Right lobe of liver (tissue), 6 donors: Measurements from ENCODE around the gene GBE1. TPM values are rescaled to one million over a fixed set of nuclear protein-coding genes. Genes with fewer than 3 reads are reported as not detected.
A peak's percentile ranks its signal among the peaks of the same experiment; 100 is the strongest.

Experiments
- ATAC-seq, 4 donors: fragments of 200-7000 bp; cut with Tn5 transposase; one replicate each; pipeline ENCODE4 v1.9.1; 2020; ENCODE audit warnings: mild to moderate bottlenecking in 4 of 4, moderate library complexity in 4 of 4
- DNase-seq, 3 donors: peaks; one replicate each; pipeline ENCODE4 v3.0.0-alpha.2; 2020
- H3K27ac ChIP-seq, 3 donors: fragments of 200-600 bp; one replicate each; pipeline ENCODE4 v1.8.0; 2022
- H3K27me3 ChIP-seq, 2 donors: fragments of 200-600 bp; one replicate each; pipeline ENCODE4 v1.8.0; 2022
- H3K36me3 ChIP-seq, 4 donors: fragments of 200-600 bp; sonication (generic) in 1 of 4; one replicate each; pipeline versions ENCODE4 v1.5.1 to v1.8.0; 2017 to 2022; ENCODE audit warnings: control low read depth in 1 of 4
- H3K4me1 ChIP-seq, 4 donors: fragments of 200-600 bp; sonication (generic) in 1 of 4; one replicate each; pipeline versions ENCODE4 v1.5.1 to v1.8.0; 2017 to 2022; ENCODE audit warnings: control low read depth in 1 of 4
- H3K4me3 ChIP-seq, 3 donors: fragments of 200-600 bp; one replicate each; pipeline ENCODE4 v1.8.0; 2022
- H3K9me3 ChIP-seq, 4 donors: fragments of 200-600 bp; sonication (generic) in 1 of 4; one replicate each; pipeline versions ENCODE4 v1.5.1 to v1.8.0; 2017 to 2022; ENCODE audit warnings: control low read depth in 1 of 4
- POLR2A ChIP-seq: fragments of 450-650 bp; IDR thresholded peaks from one replicate; pipeline ENCODE4 v1.6.1; 2017; ENCODE audit warnings: antibody characterized with exemption, mild to moderate bottlenecking
- WGBS: methylation state at CpG from one replicate; pipeline ENCODE4 v1.1.6; 2018; ENCODE audit warnings: low coverage, low lambda C conversion rate; ENCODE audit not compliant: insufficient coverage; ENCODE audit errors: missing lambda C conversion rate; 5-methylcytosine and 5-hydroxymethylcytosine counted together
- intact Hi-C, 2 donors: fragments of 100-400 bp; cut with DNase I; formaldehyde crosslinking; loops; one replicate each; pipeline versions ENCODE4 v1.11.2 to v1.14.1; 2022
- total RNA-seq, 6 experiments: library from RNA; depleted of rRNA in 2 of 6; stranded (reverse); fragments of >200 nt in 2 of 6; fragmentation: NEBNext Ultra II Directional in 3 of 6; extraction: Animal tissue kit (Norgen Biotek cat#: 25700) in 3 of 6; gene quantifications; one replicate each; pipeline versions ENCODE4 v1.1.0 to v1.2.4, GENCODE V29; 2016 to 2023
- TF ChIP-seq, protein P1 (sequence below), 4 donors: fragments of 200-600 bp in 3 of 4; fragments of 450-650 bp in 1 of 4; IDR thresholded peaks; one replicate each; pipeline versions ENCODE4 v1.5.1 to v1.8.0; 2016 to 2022; ENCODE audit warnings: antibody characterized with exemption in 4 of 4, mild to moderate bottlenecking in 2 of 4
- donor health status: DM: no; HTN: yes; CAD: no.
- donor health status: DM: no; HTN: no; CAD: no.
- donor health status: DM: no; HTN: no; CAD: no.
- donor health status: DM: no; HTN: yes; CAD: no.
- donor health status: DM: no; HTN: yes; CAD: no.

The GBE1 gene
- total RNA-seq, 6 experiments from 2014 or later = 27.3 to 66.0 (median 57.3) TPM

DNA sequence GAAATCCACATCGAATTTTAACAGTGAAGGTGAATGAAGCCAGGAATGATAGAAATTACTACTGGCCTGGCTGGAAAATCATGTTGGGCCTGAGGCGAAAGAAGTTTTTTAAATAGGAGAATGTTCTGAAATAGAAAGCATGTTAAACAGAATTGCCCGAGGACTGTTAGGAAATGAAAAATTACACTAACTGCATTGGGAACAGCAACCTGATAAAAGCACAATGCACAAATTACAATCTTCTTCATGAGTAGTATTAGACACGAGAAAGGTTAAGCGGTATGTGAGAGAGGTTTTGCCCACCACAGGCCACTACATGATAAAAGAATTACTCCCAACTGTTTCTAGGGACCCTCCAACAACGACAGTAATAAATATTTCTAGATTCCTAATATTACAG is 18.9 kb downstream of the GBE1 start:
- no peaks in the 10 kb centered on the region for H3K9me3 ChIP-seq
- no peaks in the 10 kb centered on the region for H3K36me3 ChIP-seq
- H3K27ac ChIP-seq = peak overlapping the region in 1 of 3 donors; percentile 66
- no peak overlapping the region for H3K4me3 ChIP-seq
- H3K4me1 ChIP-seq = peaks cover 0 to 12% (median 5%) of the 10 kb centered on the region in 4 donors
- TF ChIP-seq POLR2A = no peak
- WGBS = 74% methylated on average over 6 of the region's 6 CpGs
- DNase-seq = no peak
- H3K27me3 ChIP-seq = no peaks in the 10 kb centered on the region
- intact Hi-C loops = no loop called here
- no peak for ATAC-seq

DNA sequence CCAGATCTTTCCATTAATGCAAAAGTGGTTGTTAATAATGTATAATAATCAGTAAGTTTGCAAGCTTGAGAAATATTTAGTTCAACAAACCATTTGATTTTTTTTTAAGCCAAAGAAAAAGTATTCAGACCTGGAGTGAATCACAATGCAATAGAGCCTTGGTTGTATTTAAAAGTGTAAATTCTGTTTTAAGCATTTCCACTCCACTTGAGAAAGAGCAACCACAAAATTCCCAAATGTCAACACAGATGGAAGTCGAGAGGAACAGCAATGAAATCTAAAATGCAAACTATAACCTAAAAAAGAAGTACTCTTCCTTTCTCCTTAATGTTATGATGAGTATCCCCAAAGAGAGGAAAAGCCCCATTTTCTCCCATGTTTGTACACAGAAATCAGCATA is 20.2 kb downstream of the GBE1 start:
- H3K9me3 ChIP-seq = no peaks in the 10 kb centered on the region
- TF ChIP-seq, protein P1, sequence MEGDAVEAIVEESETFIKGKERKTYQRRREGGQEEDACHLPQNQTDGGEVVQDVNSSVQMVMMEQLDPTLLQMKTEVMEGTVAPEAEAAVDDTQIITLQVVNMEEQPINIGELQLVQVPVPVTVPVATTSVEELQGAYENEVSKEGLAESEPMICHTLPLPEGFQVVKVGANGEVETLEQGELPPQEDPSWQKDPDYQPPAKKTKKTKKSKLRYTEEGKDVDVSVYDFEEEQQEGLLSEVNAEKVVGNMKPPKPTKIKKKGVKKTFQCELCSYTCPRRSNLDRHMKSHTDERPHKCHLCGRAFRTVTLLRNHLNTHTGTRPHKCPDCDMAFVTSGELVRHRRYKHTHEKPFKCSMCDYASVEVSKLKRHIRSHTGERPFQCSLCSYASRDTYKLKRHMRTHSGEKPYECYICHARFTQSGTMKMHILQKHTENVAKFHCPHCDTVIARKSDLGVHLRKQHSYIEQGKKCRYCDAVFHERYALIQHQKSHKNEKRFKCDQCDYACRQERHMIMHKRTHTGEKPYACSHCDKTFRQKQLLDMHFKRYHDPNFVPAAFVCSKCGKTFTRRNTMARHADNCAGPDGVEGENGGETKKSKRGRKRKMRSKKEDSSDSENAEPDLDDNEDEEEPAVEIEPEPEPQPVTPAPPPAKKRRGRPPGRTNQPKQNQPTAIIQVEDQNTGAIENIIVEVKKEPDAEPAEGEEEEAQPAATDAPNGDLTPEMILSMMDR (IDR thresholded peaks at IDR 0.05) = no peak
- TF ChIP-seq POLR2A = no peak
- no peak for DNase-seq
- intact Hi-C loops = no loop called here
- peaks cover 0 to 12% (median 5%) of the 10 kb centered on the region in 4 donors for H3K4me1 ChIP-seq
- H3K27me3 ChIP-seq = no peaks in the 10 kb centered on the region
- no peak for ATAC-seq
- no peaks in the 10 kb centered on the region for H3K36me3 ChIP-seq
- 35% methylated on average over 1 of the region's 1 CpG for WGBS
- H3K4me3 ChIP-seq = no peak overlapping the region
- H3K27ac ChIP-seq = no peak overlapping the region

DNA sequence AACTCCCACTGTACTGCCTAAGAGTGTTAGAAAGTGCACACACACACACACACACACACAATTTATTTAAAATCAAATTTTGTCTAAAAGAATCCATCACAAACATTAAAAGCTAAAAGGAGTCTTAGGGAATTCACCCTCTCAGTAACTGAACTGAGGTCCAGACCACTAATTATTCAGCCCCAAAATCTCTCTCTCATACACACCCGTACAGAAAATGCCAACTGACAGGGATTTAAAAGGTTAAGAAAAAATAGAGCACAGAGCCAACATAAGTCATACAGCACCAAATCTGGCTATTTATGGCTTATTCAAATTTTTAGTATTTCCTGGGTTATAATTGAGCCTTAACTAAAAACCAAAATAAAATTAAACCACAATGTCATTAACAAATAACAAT is 20.7 kb downstream of the GBE1 start:
- intact Hi-C loops = no loop called here
- H3K9me3 ChIP-seq = no peaks in the 10 kb centered on the region
- no peaks in the 10 kb centered on the region for H3K27me3 ChIP-seq
- 86% methylated on average over 1 of the region's 1 CpG for WGBS
- H3K36me3 ChIP-seq = no peaks in the 10 kb centered on the region
- no peak overlapping the region for H3K4me3 ChIP-seq
- peaks cover 0 to 12% (median 5%) of the 10 kb centered on the region in 4 donors for H3K4me1 ChIP-seq
- no peak for ATAC-seq
- TF ChIP-seq, protein P1 (IDR thresholded peaks at IDR 0.05) = no peak
- no peak for TF ChIP-seq POLR2A
- no peak for DNase-seq
- H3K27ac ChIP-seq = no peak overlapping the region

DNA sequence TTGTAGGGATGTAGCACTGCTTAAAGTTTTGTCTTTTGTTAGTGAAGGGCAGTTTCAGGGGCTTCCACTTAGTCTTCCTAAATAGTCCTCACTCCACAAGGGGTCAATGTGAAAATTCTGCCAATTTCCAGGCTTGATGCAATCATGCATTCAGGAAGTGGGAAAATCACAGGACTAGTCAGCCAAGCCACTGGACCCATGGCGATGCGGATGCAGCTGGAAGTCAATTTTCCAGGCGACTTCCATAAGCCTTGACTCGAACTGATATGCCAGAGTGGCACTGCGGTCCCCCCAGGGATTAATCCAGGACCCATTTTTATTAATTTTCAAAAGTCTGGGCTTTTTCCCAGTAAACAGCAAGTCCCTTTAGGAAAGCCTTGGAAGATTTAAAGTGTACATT is 26.1 kb downstream of the GBE1 start:
- intact Hi-C loops = no loop called here
- H3K4me3 ChIP-seq = no peak overlapping the region
- peak in 1 of 4 donors; percentile 29 for ATAC-seq

DNA sequence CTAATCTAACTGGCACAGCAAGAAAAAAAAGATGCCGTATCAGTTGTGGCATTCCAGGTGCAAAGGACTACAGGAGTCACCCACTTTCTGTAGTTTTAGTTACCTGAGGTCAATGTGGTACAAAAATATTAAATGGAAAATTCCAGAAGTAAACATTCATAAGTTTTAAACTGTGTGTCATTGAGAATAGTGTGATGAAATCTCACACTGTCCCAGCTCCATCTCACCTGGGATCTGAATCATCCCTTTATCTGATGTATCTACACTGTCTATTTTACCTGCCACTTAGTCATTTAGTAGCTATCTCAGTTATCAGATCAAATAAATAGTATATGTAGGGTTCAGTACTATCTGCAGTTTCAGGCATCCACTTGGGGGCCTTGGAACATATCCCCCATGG is 26.7 kb downstream of the GBE1 start:
- Histone ChIP-seq H3K27me3 (no peaks in the 10 kb centered on the region), H3K36me3 (no peaks in the 10 kb centered on the region), H3K4me1 (no peaks in the 10 kb centered on the region), H3K4me3 (no peak overlapping the region), H3K9me3 (no peaks in the 10 kb centered on the region), H3K27ac (no peak overlapping the region)
- no peak for DNase-seq
- intact Hi-C loops = no loop called here
- ATAC-seq = peak in 3 of 4 donors; percentile 42 to 90 (median 43)
- TF ChIP-seq POLR2A = no peak
- TF ChIP-seq, protein P1 (IDR thresholded peaks at IDR 0.05) = no peak
- WGBS = 81% methylated on average over 1 of the region's 1 CpG

More for the DNA sequence above, 26.1 kb downstream of the GBE1 start:
- no peak for TF ChIP-seq POLR2A
- TF ChIP-seq, protein P1 (IDR thresholded peaks at IDR 0.05) = no peak
- no peaks in the 10 kb centered on the region for H3K27me3 ChIP-seq
- 92% methylated on average over 4 of the region's 5 CpGs for WGBS
- H3K9me3 ChIP-seq = no peaks in the 10 kb centered on the region
- no peak overlapping the region for H3K27ac ChIP-seq
- no peaks in the 10 kb centered on the region for H3K4me1 ChIP-seq
- H3K36me3 ChIP-seq = no peaks in the 10 kb centered on the region
- DNase-seq = no peak
